ENCODE measurements around the gene SLC18A2.
"Not testable (repeated sequence)": the region's sequence is repeated elsewhere in the genome, so short reads cannot be mapped to it uniquely, and the experiment has no call there.

SLC18A2 gene

DNA sequence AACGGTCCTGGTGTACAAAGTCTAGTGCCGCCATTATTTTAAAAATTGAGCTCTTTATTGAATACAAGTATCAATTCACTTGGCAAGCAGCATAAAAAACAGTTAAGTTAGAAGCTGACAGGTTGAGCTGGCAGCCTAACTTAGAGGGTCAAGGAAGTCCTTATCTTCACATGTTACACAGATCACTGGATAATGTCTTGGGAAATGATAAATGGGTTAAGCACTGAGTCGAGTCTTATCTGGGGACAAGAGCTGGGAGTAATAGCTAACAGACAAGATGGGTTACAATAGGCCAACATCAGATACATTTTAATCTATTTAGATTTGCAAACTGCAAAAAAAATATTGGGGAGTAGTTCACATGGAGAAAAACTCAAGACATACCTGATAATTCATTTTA lies 34.2 kb downstream of the SLC18A2 start:
- TF ChIP-seq, protein P1, sequence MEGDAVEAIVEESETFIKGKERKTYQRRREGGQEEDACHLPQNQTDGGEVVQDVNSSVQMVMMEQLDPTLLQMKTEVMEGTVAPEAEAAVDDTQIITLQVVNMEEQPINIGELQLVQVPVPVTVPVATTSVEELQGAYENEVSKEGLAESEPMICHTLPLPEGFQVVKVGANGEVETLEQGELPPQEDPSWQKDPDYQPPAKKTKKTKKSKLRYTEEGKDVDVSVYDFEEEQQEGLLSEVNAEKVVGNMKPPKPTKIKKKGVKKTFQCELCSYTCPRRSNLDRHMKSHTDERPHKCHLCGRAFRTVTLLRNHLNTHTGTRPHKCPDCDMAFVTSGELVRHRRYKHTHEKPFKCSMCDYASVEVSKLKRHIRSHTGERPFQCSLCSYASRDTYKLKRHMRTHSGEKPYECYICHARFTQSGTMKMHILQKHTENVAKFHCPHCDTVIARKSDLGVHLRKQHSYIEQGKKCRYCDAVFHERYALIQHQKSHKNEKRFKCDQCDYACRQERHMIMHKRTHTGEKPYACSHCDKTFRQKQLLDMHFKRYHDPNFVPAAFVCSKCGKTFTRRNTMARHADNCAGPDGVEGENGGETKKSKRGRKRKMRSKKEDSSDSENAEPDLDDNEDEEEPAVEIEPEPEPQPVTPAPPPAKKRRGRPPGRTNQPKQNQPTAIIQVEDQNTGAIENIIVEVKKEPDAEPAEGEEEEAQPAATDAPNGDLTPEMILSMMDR (conservative IDR thresholded peaks at IDR 0.05; ENCODE audit: low read length) = no peak
- no peak for TF ChIP-seq EZH2phosphoT487 (IDR thresholded peaks at IDR 0.05; ENCODE audit: borderline replicate concordance)
- no peak overlapping the region for H3K9ac ChIP-seq (ENCODE audit: low read depth, low read length, poor library complexity, severe bottlenecking)
- H2AFZ ChIP-seq (ENCODE audit: low read length) = no peak overlapping the region
- H3K4me2 ChIP-seq (ENCODE audit: low read depth, low read length, poor library complexity, severe bottlenecking) = no peak overlapping the region
- no peaks in the 10 kb centered on the region for H3K4me1 ChIP-seq (ENCODE audit: insufficient read depth, low read length, poor library complexity, severe bottlenecking)
- peaks cover 12% of the 10 kb centered on the region; the same call in 1 of the 2 replicates for H3K36me3 ChIP-seq (ENCODE audit: insufficient read depth, low read length)
- H3K27me3 ChIP-seq (ENCODE audit: insufficient read depth, low read length, poor library complexity, severe bottlenecking) = no peaks in the 10 kb centered on the region
- H4K20me1 ChIP-seq (ENCODE audit: insufficient read depth, low read length, poor library complexity, severe bottlenecking) = peaks cover 23% of the 10 kb centered on the region
- no peaks in the 10 kb centered on the region for H3K79me2 ChIP-seq (ENCODE audit: insufficient read depth, low read length)
- no peaks in the 10 kb centered on the region for H3K9me2 ChIP-seq (replicated peaks; ENCODE audit: low read depth, low read length)
- H3F3A ChIP-seq (ENCODE audit: low read depth) = peaks cover 13% of the 10 kb centered on the region; the same call in 1 of the 2 replicates
- no peak overlapping the region for H3K4me3 ChIP-seq (ENCODE audit: low read length, poor library complexity, severe bottlenecking)
- H3K9me3 ChIP-seq (ENCODE audit: insufficient read depth, low read depth, low read length) = no peaks in the 10 kb centered on the region

DNA sequence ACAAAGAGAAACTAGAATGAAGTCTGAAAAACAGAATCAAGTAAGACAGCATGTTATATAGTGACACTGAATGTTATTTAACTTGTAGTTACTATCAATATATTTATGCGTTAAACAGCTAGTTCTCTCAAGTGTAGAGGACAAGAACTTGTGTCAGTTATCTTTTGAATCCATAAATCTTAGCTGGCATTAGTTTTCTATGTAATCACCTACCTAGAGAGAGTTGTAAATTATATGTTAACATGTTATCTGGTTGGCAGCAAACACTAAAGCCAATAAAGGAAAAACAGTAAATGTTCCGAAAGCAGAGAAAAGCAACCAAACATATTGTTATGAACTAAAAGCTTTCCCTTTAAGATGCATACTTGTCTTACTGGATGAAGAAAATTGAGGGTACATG lies 36.8 kb downstream of the SLC18A2 start:
- Histone ChIP-seq H3K9me2 (replicated peaks; ENCODE audit: low read depth, low read length) (no peaks in the 10 kb centered on the region), H3K9ac (ENCODE audit: low read depth, low read length, poor library complexity, severe bottlenecking) (no peak overlapping the region), H2AFZ (ENCODE audit: low read length) (no peak overlapping the region), H4K20me1 (ENCODE audit: insufficient read depth, low read length, poor library complexity, severe bottlenecking) (peaks cover 46% of the 10 kb centered on the region), H3K4me3 (ENCODE audit: low read length, poor library complexity, severe bottlenecking) (no peak overlapping the region), H3K27me3 (ENCODE audit: insufficient read depth, low read length, poor library complexity, severe bottlenecking) (no peaks in the 10 kb centered on the region), H3K4me2 (ENCODE audit: low read depth, low read length, poor library complexity, severe bottlenecking) (no peak overlapping the region), H3F3A (ENCODE audit: low read depth) (peaks cover 24% of the 10 kb centered on the region; the same call in 1 of the 2 replicates), H3K4me1 (ENCODE audit: insufficient read depth, low read length, poor library complexity, severe bottlenecking) (no peaks in the 10 kb centered on the region), H3K9me3 (ENCODE audit: insufficient read depth, low read depth, low read length) (no peaks in the 10 kb centered on the region), H3K36me3 (ENCODE audit: insufficient read depth, low read length) (peaks cover 35% of the 10 kb centered on the region), H3K79me2 (ENCODE audit: insufficient read depth, low read length) (peaks cover 8% of the 10 kb centered on the region; the same call in 1 of the 2 replicates)
- TF ChIP-seq, protein P1 (conservative IDR thresholded peaks at IDR 0.05; ENCODE audit: low read length) = no peak
- no peak for TF ChIP-seq EZH2phosphoT487 (IDR thresholded peaks at IDR 0.05; ENCODE audit: borderline replicate concordance)

DNA sequence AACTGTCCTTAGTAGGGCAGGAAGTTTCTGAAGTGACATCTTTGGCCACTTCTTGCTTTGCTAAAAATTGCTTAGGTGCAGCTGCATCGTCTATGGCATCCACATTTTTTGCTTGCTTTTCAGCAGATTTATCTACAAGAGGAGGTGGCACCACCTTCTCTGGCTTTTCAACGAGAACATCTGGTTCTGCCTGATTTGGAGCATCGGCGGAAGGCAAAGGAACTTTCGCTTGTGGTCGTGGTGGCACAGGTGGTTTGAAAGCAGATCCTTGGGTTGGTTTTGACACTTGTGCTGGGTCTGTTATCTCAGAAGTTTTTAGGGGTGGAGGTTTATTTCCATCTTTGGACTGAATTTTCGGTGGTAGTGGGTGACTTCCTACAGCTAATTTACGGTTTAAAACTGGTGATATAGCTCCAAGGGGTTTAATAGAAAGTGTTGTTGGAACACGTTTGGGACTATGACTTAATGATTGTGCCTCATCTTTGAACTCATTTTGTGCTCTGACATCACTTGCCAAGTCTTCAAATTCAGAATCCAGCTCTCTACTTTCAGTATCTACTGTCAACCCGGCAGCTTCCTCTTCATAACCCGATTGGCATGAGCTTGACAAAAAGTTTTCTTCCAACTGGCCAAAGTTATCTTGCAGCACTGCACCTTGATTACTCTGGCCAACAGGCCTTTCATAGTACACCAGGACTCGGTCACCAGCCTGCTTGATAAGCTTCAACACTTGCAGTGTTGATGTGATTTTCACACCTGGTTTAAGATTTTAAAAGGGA lies 44.0 kb downstream of the SLC18A2 start:
- no peaks in the 10 kb centered on the region for H3K4me1 ChIP-seq (ENCODE audit: insufficient read depth, low read length, poor library complexity, severe bottlenecking)
- H3K27me3 ChIP-seq (ENCODE audit: insufficient read depth, low read length, poor library complexity, severe bottlenecking) = no peaks in the 10 kb centered on the region
- peaks cover 76% of the 10 kb centered on the region for H3K79me2 ChIP-seq (ENCODE audit: insufficient read depth, low read length)
- H3K9me3 ChIP-seq (ENCODE audit: insufficient read depth, low read depth, low read length) = no peaks in the 10 kb centered on the region
- no peak overlapping the region for H3K4me2 ChIP-seq (ENCODE audit: low read depth, low read length, poor library complexity, severe bottlenecking)
- no peak overlapping the region for H3K9ac ChIP-seq (ENCODE audit: low read depth, low read length, poor library complexity, severe bottlenecking)
- H2AFZ ChIP-seq (ENCODE audit: low read length) = no peak overlapping the region
- no peak overlapping the region for H3K4me3 ChIP-seq (ENCODE audit: low read length, poor library complexity, severe bottlenecking)
- H3F3A ChIP-seq (ENCODE audit: low read depth) = peaks cover 26% of the 10 kb centered on the region
- TF ChIP-seq, protein P1 (conservative IDR thresholded peaks at IDR 0.05; ENCODE audit: low read length) = no peak
- TF ChIP-seq EZH2phosphoT487 (IDR thresholded peaks at IDR 0.05; ENCODE audit: borderline replicate concordance) = no peak
- peaks cover 95% of the 10 kb centered on the region for H3K36me3 ChIP-seq (ENCODE audit: insufficient read depth, low read length)
- H3K9me2 ChIP-seq (replicated peaks; ENCODE audit: low read depth, low read length) = no peaks in the 10 kb centered on the region
- peaks cover 97% of the 10 kb centered on the region for H4K20me1 ChIP-seq (ENCODE audit: insufficient read depth, low read length, poor library complexity, severe bottlenecking)

DNA sequence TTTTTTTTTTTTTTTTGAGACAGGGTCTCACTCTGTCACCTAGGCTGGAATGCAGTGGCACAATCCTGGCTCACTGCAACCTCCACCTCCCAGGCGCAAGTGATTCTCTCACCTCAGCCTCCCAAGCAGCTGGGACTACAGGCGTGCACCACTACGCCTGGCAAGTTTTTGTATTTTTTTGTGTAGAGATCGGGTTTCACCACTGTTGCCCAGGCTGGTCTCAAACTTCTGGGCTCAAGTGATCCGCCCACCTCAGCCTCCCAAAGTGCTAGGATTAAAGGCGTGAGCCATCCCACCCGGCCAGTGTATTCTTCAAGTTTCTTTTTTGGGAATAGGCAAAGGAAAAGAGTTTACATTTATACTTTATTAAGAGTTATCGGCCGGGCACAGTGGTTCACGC lies 50.0 kb downstream of the SLC18A2 start:
- not testable (repeated sequence) for H2AFZ ChIP-seq (ENCODE audit: low read length); H3K9me2 ChIP-seq (replicated peaks; ENCODE audit: low read depth, low read length); H3K9ac ChIP-seq (ENCODE audit: low read depth, low read length, poor library complexity, severe bottlenecking); H3K4me1 ChIP-seq (ENCODE audit: insufficient read depth, low read length, poor library complexity, severe bottlenecking); H3K4me3 ChIP-seq (ENCODE audit: low read length, poor library complexity, severe bottlenecking); H3K4me2 ChIP-seq (ENCODE audit: low read depth, low read length, poor library complexity, severe bottlenecking); H3K27me3 ChIP-seq (ENCODE audit: insufficient read depth, low read length, poor library complexity, severe bottlenecking); H3K9me3 ChIP-seq (ENCODE audit: insufficient read depth, low read depth, low read length)
- Histone ChIP-seq H3K36me3 (ENCODE audit: insufficient read depth, low read length) (peaks cover 88% of the 10 kb centered on the region), H3F3A (ENCODE audit: low read depth) (peaks cover 13% of the 10 kb centered on the region), H3K79me2 (ENCODE audit: insufficient read depth, low read length) (peaks cover 97% of the 10 kb centered on the region), H4K20me1 (ENCODE audit: insufficient read depth, low read length, poor library complexity, severe bottlenecking) (peaks cover 96% of the 10 kb centered on the region)

Data from Loucy (cell line).